ENCODE data around the gene FIGLA. TPM values are rescaled to one million over a fixed set of nuclear protein-coding genes. Genes with fewer than 3 reads are reported as not detected.
"Not testable (repeated sequence)": the region's sequence is repeated elsewhere in the genome, so short reads cannot be mapped to it uniquely, and the experiment has no call there.

Gene FIGLA
- polyA plus RNA-seq, 6 donors from 2014 or later: not detected

DNA sequence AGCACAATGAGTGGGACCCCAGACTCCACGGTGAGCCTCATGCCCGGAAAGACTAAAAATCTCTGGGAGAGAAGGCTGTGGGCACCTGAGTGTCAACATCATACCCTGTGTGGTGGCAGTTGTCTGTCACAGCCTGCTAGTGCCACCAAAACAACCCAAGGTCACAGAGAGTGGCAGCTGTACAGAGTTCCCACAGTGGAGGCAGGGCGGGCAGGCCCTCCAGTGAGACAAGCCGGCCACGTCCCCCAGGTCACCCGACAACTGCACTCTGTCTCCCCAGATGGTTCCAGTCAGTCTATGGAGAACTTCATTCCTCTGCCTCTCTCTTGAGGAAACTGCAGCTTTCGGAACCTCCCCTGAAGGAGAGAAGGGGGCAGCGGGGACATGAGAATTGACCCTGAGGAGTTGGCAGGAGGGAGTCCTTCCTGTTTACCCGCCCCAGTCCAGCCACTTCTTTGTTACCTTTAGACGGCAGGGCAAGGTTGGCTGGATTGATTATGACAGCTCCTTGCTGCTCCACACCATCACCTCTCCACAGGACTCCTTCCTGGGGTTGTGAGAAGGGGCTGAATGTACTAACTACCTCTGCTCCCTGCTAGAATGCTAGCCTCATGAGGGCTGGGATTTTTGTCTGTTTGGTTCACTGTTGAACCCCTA lies 11.3 kb upstream of the FIGLA start:
- no peak for DNase-seq
- Mint-ChIP-seq H3K27me3 (peaks cover 38 to 51% (median 39%) of the 10 kb centered on the region in 3 donors), H3K36me3 (peaks cover 9% of the 10 kb centered on the region in 2 donors), H3K4me1 (no peaks in the 10 kb centered on the region), H3K4me3 (no peak overlapping the region), H3K27ac (peak overlapping the region in 1 of 6 donors; percentile 29), H3K9me3 (peaks cover 6 to 23% (median 10%) of the 10 kb centered on the region in 7 donors)
- no peak for ATAC-seq (ENCODE audit: low read depth in 2 of 2)

- no peak overlapping the region for H3K27ac Mint-ChIP-seq
- ATAC-seq (ENCODE audit: low read depth in 2 of 2) (no peak), DNase-seq (no peak)
- H3K9me3 Mint-ChIP-seq: peaks cover 6 to 23% (median 10%) of the 10 kb centered on the region in 7 donors
- peaks cover 9% of the 10 kb centered on the region in 2 donors for H3K36me3 Mint-ChIP-seq
- H3K4me3 Mint-ChIP-seq: no peak overlapping the region
- no peaks in the 10 kb centered on the region for H3K4me1 Mint-ChIP-seq
- peaks cover 47 to 69% (median 49%) of the 10 kb centered on the region in 3 donors for H3K27me3 Mint-ChIP-seq
Measured at GRCh38 chr2:70799706-70800105, 9.3 kb upstream of the FIGLA start.

DNA sequence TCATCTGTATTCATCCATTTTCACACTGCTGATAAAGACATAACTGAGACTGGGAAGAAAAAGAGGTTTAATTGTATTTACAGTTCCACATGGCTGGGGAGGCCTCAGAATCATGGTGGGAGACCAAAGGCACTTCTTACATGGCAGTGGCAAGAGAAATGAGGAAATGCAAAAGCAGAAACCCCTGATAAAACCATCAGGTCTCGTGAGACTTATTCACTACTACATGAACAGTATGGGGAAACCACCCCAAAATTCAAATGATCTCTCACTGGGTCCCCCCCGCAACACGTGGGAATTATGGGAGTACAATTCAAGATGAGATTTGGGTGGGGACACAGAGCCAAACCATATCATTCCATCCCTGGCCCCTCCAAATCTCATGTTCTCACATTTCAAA lies 7.6 kb upstream of the FIGLA start:
- ATAC-seq (ENCODE audit: low read depth in 2 of 2); H3K4me1 Mint-ChIP-seq; DNase-seq; H3K4me3 Mint-ChIP-seq; H3K27ac Mint-ChIP-seq; H3K36me3 Mint-ChIP-seq: not testable (repeated sequence)
- H3K9me3 Mint-ChIP-seq: peaks cover 6 to 23% (median 10%) of the 10 kb centered on the region in 7 donors
- H3K27me3 Mint-ChIP-seq: peaks cover 56 to 76% (median 64%) of the 10 kb centered on the region in 3 donors

DNA sequence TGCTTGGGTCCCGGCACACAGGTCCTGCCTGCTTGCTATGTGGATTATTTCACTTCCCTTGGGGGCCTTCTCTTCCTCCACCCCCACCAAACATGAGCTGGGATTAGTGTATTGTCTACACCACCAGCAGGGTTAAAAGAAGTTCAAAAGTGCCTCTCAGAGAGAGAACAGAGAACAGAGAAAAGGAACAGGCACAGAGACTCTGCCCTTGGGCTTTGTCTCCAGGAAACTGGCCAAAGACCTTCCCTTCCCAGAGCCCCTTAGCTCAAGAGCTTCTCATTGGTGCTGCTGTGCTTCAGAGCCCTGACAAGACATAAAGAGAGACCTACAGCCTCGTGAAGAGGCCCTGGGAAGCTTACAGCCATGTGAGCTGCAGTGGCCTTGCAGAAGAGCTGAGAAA lies 7.1 kb upstream of the FIGLA start:
- no peaks in the 10 kb centered on the region for H3K4me1 Mint-ChIP-seq
- H3K27ac Mint-ChIP-seq: no peak overlapping the region
- H3K9me3 Mint-ChIP-seq: peaks cover 6 to 23% (median 10%) of the 10 kb centered on the region in 7 donors
- DNase-seq: no peak
- peaks cover 60 to 75% (median 66%) of the 10 kb centered on the region in 3 donors for H3K27me3 Mint-ChIP-seq
- no peak for ATAC-seq (ENCODE audit: low read depth in 2 of 2)
- H3K4me3 Mint-ChIP-seq: no peak overlapping the region
- H3K36me3 Mint-ChIP-seq: peaks cover 9% of the 10 kb centered on the region in 2 donors

- Mint-ChIP-seq H3K9me3 (peaks cover 6 to 23% (median 10%) of the 10 kb centered on the region in 7 donors), H3K27me3 (peaks cover 66 to 81% (median 77%) of the 10 kb centered on the region in 3 donors), H3K36me3 (peaks cover 9% of the 10 kb centered on the region in 2 donors), H3K4me3 (no peak overlapping the region), H3K27ac (no peak overlapping the region), H3K4me1 (no peaks in the 10 kb centered on the region)
- no peak for DNase-seq
- ATAC-seq (ENCODE audit: low read depth in 2 of 2): no peak
Measured at GRCh38 chr2:70796262-70796661, 5.8 kb upstream of the FIGLA start.

DNA sequence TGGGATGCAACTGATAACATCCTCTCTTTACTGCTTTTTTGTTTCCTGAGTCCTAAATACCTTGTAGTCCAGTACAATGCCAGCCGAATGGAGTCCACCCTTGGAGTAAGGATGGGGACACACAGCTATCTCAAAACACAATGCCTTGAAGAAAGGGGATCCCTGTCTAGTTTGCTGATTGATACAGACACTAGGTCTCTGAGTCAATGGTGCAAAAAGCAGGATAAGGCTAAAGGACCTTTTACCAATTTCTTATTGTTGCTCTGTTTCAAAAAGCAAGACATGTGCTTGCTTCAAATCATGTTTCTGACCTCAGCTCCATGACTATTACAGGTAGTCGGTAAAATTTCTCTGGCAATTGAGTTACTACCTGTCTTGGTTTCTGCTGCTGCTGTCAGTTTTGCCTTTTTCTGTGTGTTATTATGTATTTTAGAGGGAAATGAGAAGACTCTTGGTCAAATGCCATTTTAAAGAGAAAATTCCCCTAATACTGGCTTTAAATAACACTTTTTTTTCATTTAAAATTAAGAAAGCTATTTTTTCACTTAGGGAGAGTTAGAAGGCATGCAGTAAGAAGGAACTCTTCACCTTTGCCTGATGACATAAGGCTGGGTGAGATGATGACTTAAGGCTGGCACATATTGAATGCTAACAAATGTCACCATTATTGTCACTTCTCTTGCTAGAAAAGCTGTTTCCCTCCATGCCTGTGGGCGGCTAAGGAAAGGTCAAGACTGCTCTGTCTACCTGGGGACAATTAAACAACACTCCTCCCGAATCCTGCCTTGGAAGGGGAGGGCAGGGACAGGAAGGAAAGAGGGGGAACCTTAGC lies 4.9 kb upstream of the FIGLA start:
- DNase-seq: no peak
- H3K4me1 Mint-ChIP-seq: no peaks in the 10 kb centered on the region
- no peak overlapping the region for H3K4me3 Mint-ChIP-seq
- H3K9me3 Mint-ChIP-seq: peaks cover 6 to 22% (median 10%) of the 10 kb centered on the region in 7 donors
- H3K36me3 Mint-ChIP-seq: peaks cover 9% of the 10 kb centered on the region in 2 donors
- H3K27ac Mint-ChIP-seq: no peak overlapping the region
- ATAC-seq (ENCODE audit: low read depth in 2 of 2): no peak
- peaks cover 61 to 80% (median 77%) of the 10 kb centered on the region in 3 donors for H3K27me3 Mint-ChIP-seq

GRCh38 chr2:70793450-70793849 lies 3.0 kb upstream of the FIGLA start:
- no peak for DNase-seq

DNA sequence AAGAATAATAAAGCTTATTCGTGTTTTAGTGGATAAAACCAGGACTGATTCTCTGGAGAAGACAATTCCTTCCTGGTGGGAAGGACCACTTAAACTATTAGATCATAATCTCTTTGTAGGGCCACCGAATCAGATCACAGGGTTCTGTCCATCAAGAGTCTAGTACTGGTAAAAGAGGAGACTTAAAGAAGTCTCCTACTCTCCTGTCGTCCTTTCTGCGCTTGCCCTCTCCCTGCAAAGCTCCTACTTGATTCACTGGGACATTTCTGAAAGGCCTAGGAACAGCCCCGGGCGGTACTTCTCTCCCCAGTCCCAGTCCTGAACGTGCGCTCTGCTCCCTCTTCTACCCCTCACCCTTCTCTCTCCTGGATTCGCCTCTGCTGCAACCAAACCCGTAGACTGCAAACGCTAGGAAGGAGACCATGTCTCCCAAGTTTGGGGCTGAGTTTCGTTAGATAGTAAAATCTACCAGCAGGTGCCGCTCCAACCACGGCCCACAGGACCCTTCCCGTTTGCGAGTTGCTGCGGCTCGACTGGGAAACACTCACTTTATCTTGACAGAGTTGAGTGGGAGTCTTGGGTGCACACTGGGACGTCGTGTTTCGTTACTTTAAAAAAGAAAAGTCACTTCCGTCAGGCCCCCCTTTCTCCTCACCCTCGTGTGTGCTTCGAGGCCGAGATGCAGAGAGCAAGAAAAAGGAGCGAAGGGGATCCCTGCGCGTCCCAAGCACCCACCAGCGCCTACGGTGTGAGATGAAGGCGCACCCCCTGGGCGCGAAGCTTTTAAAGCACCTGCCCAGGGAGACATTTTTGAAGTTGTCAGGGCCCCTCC lies 923 bp downstream of the FIGLA start:
- H3K27ac Mint-ChIP-seq: peak overlapping the region in 1 of 6 donors; percentile 10
- H3K27me3 Mint-ChIP-seq: peaks cover 64 to 68% (median 66%) of the 10 kb centered on the region in 3 donors
- peaks cover 6 to 11% (median 8%) of the 10 kb centered on the region in 3 donors for H3K4me1 Mint-ChIP-seq

More at GRCh38 chr2:70793450-70793849, 3.0 kb upstream of the FIGLA start:
- Mint-ChIP-seq H3K27me3 (peaks cover 61 to 76% (median 73%) of the 10 kb centered on the region in 3 donors), H3K4me3 (no peak overlapping the region), H3K4me1 (peaks cover 6 to 8% (median 6%) of the 10 kb centered on the region in 3 donors), H3K9me3 (peaks cover 0 to 8% (median 0%) of the 10 kb centered on the region in 7 donors), H3K36me3 (no peaks in the 10 kb centered on the region), H3K27ac (no peak overlapping the region)
- ATAC-seq (ENCODE audit: low read depth in 2 of 2): no peak

DNA sequence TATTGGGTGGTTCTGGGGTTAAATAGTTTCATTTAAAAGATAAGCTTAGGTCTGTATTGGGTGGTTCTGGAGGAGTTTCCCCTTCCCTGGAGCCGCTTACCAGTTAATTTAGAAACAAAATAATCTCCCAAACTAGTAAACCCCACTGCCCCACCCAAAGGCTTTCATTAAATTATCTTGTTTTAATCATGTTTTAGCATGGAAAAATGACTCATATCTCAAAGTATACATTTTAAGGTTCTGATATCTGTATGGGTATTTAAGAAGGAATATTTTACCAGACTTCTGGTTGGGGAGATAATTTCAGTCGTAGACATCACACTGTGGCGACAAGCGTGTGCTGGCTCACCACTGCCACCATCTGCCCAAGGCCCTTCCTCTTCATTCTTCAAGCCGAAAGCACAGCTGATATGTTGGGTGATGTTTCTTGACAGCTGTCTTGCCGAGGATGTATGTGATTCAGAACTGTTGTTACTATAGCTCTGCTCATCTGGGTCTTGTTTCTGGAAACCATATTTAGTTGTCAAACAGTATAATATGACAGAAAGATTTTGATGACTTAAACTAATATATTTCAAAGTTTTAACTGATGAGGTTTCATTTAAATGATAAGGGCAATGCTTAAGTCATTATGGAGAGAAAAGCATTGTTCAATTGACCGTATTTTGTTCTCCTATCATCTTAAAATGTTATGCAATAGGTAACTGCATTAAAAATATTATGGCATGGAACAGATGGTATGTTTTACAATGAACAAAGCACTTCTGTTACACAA lies 5.1 kb downstream of the FIGLA start:
- H3K36me3 Mint-ChIP-seq: no peaks in the 10 kb centered on the region
- H3K27me3 Mint-ChIP-seq: peaks cover 45 to 50% (median 48%) of the 10 kb centered on the region in 3 donors

More for the DNA sequence above, 923 bp downstream of the FIGLA start:
- DNase-seq: peak; percentile 42
- no peaks in the 10 kb centered on the region for H3K9me3 Mint-ChIP-seq
- peak overlapping the region; percentile 44 to 93 (median 84) for H3K4me3 Mint-ChIP-seq
- no peaks in the 10 kb centered on the region for H3K36me3 Mint-ChIP-seq
- peak; percentile 73 to 79 for ATAC-seq (ENCODE audit: low read depth in 2 of 2)

GRCh38 chr2:70784320-70784719 lies 6.1 kb downstream of the FIGLA start:
- H3K4me1 Mint-ChIP-seq: peaks cover under 1 to 5% (median 2%) of the 10 kb centered on the region in 3 donors

More for the DNA sequence above, 5.1 kb downstream of the FIGLA start:
- peaks cover 6 to 11% (median 8%) of the 10 kb centered on the region in 3 donors for H3K4me1 Mint-ChIP-seq
- H3K9me3 Mint-ChIP-seq: no peaks in the 10 kb centered on the region
- DNase-seq (no peak), ATAC-seq (ENCODE audit: low read depth in 2 of 2) (peak; percentile 61 to 64)
- H3K27ac Mint-ChIP-seq: no peak overlapping the region
- H3K4me3 Mint-ChIP-seq: no peak overlapping the region

DNA sequence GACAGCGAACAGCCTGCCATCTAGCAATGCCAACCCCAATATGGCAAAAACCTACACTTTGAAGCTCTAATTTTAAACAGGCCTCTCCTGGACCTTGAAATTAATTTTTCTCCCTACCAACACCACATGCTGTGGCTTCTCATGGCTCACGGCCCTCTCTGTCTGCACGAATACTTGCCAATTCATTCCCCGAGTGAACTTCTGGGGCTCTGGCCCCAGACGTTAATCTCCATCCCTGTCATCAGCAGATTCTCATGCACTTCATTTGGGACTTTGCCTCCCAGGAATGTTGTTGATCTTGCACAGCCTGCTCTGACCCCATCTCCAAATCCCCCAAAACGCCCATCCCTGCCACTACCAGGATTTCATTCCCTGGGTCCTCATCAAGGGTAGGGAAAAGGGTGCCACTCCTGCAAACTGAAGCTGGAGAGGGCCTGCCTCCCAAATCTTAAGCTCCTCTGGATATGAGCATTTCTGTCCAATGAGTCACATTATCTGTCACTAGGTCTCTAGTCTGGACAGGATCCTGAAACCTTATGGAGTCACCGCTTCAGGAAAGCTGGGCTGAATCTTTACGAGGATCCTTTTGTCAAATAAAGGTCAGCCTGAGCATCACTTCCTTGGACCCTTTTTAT lies 10.4 kb downstream of the FIGLA start:
- Mint-ChIP-seq H3K36me3 (no peaks in the 10 kb centered on the region), H3K9me3 (peaks cover 0 to 4% (median 0%) of the 10 kb centered on the region in 7 donors), H3K4me3 (no peak overlapping the region), H3K4me1 (no peaks in the 10 kb centered on the region), H3K27me3 (peaks cover 44 to 52% (median 47%) of the 10 kb centered on the region in 3 donors), H3K27ac (no peak overlapping the region)
- DNase-seq (no peak), ATAC-seq (ENCODE audit: low read depth in 2 of 2) (no peak)

More at GRCh38 chr2:70784320-70784719, 6.1 kb downstream of the FIGLA start:
- no peak for ATAC-seq (ENCODE audit: low read depth in 2 of 2)
- Mint-ChIP-seq H3K36me3 (no peaks in the 10 kb centered on the region), H3K9me3 (no peaks in the 10 kb centered on the region), H3K4me3 (no peak overlapping the region), H3K27ac (no peak overlapping the region), H3K27me3 (peaks cover 47 to 53% (median 49%) of the 10 kb centered on the region in 3 donors)
- no peak for DNase-seq

DNA sequence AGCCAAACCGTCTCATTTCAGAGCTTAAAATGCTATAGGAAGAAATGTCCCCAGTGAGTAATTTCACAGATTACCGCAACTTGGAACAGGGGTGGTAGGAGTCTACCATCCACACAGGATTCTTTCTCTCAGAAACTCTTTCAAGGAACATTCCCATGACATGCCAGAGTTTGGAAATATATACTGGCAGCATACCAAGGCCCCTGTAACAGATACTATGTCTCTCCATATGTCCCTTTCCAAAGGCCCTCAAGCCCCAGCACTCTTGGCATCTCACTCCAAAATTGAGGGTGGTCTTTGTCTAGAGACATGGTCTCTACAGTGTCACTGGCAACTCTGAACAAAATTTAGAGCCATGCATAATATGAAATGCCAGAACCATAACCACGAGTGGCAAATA lies 11.0 kb downstream of the FIGLA start:
- ATAC-seq (ENCODE audit: low read depth in 2 of 2): no peak
- no peak overlapping the region for H3K4me3 Mint-ChIP-seq

More for the DNA sequence above, 11.0 kb downstream of the FIGLA start:
- Mint-ChIP-seq H3K27ac (no peak overlapping the region), H3K4me1 (no peaks in the 10 kb centered on the region), H3K27me3 (peaks cover 49 to 53% (median 53%) of the 10 kb centered on the region in 3 donors), H3K36me3 (peaks cover 0 to under 1% of the 10 kb centered on the region in 2 donors), H3K9me3 (peaks cover 0 to 4% (median 0%) of the 10 kb centered on the region in 7 donors)
- DNase-seq: no peak

Measured in naive B cell (primary cell).